ENCODE data around the gene NPIPA5.
A peak's percentile ranks its signal among the peaks of the same experiment; 100 is the strongest.
"Not testable (repeated sequence)": the region's sequence is repeated elsewhere in the genome, so short reads cannot be mapped to it uniquely, and the experiment has no call there.

The NPIPA5 gene

DNA sequence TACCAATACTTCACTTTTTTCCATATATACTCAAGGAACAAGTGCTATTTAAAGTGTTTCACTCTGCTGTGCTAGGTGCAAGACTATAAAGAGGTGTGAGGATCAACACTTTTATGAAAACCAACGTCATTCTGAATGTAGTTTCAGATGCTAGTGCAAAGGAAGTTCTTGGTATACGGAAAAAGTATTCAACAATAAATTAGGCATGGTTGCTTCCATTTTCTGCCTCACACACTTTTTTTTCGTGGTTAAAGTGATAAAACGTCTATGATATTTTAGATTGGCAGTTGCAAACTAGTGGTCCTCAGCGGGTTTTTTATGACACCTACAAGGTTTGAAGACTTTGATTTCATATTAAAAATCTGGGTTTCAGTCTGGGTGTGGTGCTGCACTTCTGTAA is 11.8 kb upstream of the NPIPA5 start:
- DNase-seq, result not testable (repeated sequence)

DNA sequence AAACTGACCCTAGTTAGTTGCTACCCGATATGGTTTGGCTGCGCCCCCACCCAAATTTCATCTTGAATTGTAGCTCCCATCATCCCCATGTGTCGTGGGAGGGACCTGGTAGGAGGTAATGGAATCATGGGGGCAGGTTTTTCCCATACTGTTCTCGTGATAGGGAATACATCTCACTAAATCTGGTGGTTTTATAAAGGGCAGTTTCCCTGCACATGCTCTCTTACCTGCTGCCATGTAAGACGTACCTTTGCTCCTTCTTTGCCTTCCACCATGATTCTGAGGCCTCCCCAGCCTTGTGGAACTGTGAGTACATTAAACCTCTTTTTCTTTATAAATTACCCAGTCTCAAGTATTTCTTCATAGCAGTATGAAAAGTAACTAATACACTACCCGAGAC is 10.0 kb upstream of the NPIPA5 start:
- not testable (repeated sequence) for DNase-seq

DNA sequence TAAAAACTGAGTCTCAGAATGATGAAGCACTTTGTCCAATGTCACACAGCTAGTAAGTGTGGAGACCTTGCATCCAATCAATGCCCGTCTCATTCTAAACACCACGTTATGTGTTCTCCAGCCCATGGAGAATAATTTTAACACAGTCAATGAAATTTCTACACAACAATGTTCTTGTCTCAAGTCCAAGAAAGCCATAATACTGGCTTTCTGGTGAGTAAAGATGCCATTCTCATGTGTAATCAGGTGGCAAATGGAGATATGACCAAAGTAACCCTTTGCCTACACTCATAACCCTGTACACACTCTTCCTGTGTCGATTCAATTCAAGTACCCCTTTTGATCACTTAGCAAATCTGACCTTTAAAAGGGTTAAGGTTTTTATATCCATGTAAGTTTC is 4.7 kb upstream of the NPIPA5 start:
- DNase-seq, result peak; percentile 37

DNA sequence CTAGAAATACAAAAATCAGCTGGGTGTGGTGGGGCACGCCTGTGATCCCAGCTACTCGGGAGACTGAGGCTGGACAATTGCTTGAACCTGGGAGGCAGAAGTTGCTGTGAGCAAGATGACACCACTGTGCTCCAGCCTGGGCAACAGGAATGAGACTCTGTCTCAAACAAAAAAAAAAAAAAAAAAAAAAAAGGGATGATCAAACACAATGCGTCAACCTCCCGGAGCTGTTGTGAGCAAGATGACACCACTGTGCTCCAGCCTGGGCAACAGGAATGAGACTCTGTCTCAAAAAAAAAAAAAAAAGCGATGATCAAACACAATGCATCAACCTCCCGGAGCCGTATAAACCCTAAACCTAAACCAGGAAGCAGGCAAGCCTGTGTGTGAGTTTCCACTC is 20.6 kb downstream of the NPIPA5 start:
- DNase-seq, result not testable (repeated sequence)

DNA sequence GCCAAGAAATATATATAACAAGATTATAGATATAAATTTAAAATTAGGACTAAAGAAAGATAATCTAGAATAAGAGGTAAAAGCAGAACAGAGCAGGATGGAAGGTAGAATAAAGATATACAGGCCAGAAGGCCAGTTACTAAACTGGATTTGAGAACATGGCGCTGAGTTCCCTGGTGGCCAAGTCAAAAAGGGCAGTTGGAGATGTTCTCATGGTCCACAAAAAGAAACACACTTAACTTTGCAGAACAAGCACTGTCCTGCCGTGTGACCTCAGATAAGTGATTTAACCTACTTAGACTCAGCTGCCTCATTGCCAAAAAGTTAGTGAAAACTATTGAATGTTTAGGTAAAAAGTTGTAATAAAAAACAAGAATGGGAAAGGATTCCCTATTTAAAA is 23.2 kb downstream of the NPIPA5 start:
- DNase-seq, result not testable (repeated sequence)

DNA sequence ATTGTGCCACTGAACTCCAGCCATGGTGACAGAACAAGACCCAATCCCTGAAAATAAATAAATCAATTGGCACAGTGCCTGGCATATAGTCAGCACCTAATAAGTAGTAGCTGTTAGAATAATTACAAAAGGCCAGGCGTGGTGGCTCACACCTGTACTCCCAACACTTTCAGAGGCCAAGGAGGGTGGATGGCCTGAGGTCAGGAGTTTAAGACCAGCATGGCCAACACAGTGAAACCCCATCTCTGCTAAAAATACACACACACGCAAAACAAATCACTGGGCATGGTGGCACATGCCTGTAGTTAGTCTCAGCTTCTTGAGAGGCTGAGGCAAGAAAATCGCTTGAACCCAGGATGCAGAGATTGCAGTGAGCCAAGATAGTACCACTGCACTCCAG is 25.2 kb downstream of the NPIPA5 start:
- not testable (repeated sequence) for DNase-seq

DNA sequence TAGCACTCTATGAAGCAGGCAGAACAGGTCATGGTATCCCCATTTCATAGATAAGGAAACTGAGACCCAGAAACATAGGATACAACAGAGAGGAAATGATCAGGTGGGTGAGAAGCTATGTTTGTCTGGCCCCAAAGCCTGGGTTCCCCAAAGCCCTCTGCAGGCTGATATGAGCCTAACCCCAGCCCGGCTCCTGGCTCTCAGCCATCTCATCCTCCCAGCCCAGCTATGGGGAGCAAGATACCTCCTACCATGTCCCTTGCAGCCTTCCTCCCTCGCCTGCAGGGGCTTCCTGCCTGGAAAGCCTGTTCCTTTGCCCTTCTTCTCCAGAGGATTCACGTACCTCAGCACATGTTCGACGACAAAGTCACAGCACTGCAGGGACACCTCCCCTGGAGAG is 26.3 kb downstream of the NPIPA5 start:
- DNase-seq, result not testable (repeated sequence)

DNA sequence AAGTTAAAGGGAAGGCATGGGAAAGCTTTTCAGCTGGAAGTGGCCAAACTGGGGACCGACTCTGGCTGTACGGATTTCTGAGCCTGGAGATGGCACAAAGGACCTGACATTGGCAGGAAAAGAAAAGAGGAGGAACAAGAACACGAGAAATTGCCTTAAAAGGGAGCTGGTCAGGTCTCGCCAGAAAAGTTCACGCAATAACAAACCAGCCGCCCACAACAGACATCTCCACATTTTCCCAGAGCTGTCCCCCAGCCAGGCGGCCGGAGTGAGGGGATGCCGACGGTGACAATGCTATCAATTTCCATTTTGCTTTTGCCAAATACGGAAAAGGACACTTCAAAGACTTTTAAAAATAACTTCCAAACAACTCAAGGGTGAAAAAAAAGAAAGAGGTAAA is 26.8 kb downstream of the NPIPA5 start:
- not testable (repeated sequence) for DNase-seq

DNA sequence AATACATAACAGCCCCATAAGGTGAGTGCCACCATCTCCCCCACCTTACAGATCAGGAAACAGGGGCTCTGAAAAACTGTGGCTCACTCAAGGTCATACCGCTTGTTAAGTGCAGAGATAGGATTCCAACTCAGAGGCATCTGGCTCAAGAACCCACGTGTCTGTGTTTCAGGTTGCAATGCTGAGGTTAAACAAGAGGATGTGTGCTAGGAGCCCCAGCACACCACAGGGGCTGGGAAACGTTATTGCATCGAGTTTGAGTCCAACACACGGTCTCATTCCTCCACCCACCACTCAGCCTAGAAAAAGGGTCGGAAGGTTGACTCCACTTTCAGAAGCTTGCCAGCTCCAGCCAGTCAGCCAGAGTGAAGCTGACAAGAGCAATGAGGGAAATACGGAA is 29.4 kb downstream of the NPIPA5 start:
- DNase-seq, result not testable (repeated sequence)

DNA sequence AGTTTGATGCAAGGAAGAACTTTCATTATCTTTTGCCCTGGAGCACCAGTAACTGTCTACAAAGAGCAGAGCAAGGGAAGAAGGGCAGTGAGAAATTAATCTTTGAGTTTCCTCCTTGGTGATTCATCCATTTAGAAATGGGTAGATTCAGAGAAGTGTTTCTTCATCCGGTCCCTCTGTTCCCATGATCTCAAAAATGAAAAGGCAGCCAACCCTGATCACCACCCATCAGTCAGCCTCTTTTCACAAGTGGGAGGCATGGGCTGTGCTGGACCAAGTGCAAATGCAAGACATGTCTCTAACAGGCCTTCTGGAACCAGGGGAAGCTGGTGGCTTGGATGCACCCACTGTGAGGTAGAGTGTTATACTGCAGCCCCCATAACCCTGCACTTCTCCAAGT is 35.8 kb downstream of the NPIPA5 start:
- DNase-seq, result not testable (repeated sequence)

DNA sequence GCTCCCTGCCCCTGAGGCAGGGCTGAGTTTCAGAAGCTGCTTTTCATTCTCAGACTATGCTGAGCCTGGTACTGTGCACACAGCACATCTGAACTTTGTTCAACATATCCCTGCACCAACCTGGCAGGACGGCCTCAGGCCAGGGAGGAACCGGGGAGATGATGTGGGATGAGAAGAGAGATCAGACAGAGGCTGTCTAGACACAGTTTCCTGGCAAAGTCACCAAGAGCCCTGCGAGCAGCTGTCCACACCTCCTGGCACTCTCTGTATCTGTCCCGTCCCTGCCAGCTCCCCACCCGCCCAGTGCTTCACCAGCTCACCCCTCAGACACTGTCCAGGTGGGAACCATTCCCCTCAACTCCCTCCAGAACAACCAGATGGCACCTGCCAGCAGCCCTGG is 39.1 kb downstream of the NPIPA5 start:
- not testable (repeated sequence) for DNase-seq

DNA sequence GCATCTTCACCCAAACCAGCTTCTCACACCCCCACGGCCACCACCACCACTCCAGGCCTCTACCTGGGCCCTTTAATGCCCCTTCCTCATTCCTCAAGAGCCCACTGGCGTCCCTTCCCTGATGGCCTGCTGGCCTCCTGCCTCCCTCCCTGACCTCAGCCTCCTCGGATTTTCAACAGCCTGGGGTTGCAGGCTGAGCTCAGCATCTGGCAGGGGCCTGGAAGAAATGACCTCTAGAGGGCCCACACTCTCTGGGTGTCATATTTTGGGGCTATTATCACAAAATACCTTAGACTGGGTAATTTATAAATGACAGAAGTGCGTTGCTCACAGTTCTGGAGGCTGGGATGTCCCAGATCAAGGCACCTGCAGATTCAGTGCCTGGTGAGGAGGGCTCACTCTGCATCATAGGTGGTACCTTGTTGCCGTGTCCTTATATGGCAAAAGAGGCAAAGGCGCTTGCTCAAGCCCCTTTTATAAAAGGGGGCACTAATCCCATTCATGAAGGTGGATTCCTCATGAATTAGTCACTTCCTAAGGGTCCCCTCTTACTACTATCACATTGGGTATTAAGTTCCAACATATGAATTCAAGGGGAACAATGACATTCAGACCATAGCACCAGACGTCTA is 40.0 kb downstream of the NPIPA5 start:
- DNase-seq, result not testable (repeated sequence)

DNA sequence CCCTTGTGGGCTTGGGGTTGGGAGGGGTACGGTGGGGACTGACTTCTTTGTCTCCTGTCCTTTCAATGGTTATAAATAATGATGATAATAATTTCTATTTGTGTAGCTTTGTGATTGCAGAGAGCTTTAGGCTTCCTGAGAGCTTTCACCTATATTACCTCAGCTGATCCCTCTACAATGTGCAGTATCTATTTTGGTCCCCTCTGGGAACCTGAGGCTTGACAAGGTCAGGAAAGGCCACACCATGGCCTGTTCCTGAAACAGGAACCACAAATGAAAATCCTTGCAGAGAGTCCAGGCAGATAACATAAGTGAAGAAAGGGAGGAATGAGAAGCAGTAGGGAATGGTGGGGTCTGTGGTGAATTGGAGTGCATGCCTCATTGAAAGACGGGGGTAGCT is 42.5 kb downstream of the NPIPA5 start:
- not testable (repeated sequence) for DNase-seq

DNA sequence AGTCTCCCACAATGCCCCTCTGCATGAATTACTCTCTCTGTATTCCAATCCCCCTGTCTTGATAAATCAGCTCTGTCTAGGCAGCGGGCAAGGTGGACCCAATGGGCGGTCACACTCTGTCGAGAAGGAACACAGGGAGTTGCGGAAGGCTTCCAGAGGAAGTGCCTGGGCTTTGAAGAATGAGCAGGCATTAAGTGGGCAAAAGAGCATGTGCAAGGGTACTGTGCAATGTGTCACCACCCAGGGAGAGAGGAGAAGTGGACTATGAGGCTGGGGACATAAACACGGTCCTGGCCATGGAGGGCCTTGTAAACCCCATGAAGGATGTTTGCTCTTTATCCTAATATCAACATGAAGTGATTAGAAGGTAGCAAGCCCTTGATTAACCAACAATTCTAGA is 44.1 kb downstream of the NPIPA5 start:
- DNase-seq, result not testable (repeated sequence)

DNA sequence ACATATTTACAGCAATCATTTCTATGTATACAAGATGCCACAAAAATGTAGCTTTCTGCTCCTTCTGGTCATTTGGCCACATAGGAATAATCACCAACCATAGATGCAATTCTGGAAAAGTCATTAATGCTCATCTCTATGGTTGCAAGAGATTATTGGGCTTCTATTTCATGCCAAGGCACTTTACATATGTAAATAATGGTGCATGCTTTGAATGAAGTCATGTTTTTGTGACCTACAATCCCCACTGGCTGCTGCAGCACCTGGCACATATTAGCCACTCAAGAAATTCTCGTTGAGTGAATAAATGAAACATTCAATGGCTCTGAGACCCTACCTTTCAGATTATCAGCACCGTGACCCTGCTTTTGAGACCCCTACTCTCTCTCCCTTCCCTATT is 47.1 kb downstream of the NPIPA5 start:
- DNase-seq, result not testable (repeated sequence)

DNA sequence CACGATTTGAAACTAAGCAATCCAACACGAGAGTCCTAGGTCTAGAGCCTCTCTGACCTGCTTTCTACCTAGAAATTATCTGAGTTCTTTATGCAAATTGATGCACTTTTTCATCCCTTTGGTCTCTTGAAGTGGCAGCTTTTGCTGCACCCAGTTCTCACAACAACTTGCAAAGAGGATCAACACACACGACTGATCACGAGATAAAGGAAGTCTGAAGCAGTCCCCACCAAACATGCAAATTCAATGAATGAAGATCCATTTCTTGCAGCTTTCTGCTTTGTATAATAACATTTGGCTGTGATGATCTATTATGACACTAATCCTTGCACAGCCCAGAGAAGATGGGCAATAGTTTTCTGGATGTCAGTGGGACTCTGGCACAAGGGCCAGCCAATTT is 53.1 kb downstream of the NPIPA5 start:
- DNase-seq, result not testable (repeated sequence)

DNA sequence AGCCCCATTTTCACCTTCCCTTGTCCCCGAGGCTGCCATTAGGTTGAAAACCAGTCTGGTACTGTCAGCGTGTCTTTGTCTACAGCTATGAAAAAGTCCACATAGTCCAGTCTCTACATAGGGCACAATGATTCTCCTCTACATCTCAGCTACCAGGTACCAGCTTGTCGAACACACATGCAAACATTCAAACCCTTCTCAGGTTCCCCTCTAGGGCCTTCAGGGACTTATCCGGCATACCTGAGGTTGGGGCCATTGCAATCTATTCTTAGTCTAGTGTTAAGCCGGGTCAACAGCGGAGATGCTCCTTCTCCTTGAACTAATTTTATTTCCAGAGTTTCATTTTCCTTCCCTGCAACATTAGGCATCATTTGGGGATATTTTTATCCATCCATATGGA is 54.7 kb downstream of the NPIPA5 start:
- DNase-seq, result not testable (repeated sequence)

DNA sequence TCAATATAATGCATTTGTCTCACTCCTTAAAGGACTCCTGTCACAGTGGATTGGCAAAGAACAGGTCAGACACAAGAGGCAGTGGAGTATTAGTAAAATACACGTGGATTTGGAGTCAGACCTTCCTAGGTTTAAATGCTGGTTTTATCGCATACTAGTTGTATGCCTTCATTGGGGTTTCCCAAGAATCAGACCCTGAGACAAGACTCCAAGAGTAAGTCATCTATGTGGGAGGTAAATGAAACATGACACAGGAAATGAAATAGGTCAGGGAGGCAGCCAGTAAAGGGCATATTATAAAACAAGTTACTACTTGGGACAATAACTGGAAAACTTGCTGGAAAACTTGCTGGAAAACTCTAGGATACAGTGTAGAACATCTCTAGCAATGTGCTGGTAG is 56.9 kb downstream of the NPIPA5 start:
- DNase-seq, result not testable (repeated sequence)

DNA sequence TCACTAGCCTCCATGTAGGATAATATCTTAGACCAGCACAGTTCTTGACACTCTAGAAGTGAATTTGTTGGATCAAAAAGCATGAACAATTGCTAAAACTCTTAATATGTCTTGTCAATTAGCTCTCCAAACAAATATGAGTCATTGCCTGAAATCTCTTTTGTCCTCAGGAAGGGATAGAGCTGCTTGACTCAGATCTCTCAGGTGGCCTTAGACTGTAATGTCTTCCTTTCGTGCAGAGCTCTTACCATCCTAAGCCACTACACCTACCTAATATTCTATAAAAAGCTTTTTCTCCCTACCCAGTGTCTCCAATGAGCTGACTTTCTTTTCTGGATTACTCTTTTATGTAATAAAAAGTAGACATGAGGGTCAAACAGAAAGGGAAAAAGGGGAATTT is 63.5 kb downstream of the NPIPA5 start:
- not testable (repeated sequence) for DNase-seq
